Urinary bladder (tissue), 4 donors: ENCODE measurements around the gene UBE2E3. TPM values are rescaled to one million over a fixed set of nuclear protein-coding genes. Genes with fewer than 3 reads are reported as not detected.
"Not testable (repeated sequence)": the region's sequence is repeated elsewhere in the genome, so short reads cannot be mapped to it uniquely, and the experiment has no call there.

Source experiments
- DNase-seq: peaks from one replicate; pipeline ENCODE4 v3.0.0-alpha.2; 2015; ENCODE audit errors: extremely low spot score
- H3K27ac ChIP-seq: one replicate; pipeline ENCODE4 v1.5.1; 2013; ENCODE audit warnings: low read depth, mild to moderate bottlenecking, moderate library complexity
- H3K36me3 ChIP-seq: one replicate; pipeline ENCODE4 v1.6.1; 2013; ENCODE audit warnings: mild to moderate bottlenecking, moderate library complexity; ENCODE audit not compliant: insufficient read depth
- H3K4me1 ChIP-seq: one replicate; pipeline ENCODE4 v1.6.1; 2013; ENCODE audit warnings: mild to moderate bottlenecking, moderate library complexity; ENCODE audit not compliant: insufficient read depth
- H3K4me3 ChIP-seq: one replicate; pipeline ENCODE4 v1.5.1; 2013; ENCODE audit warnings: low read depth, low read length
- WGBS: extraction: QIAGEN DNeasy Blood & Tissue Kit; methylation state at CpG from one replicate; pipeline ENCODE4 v1.1.7; 2013; 5-methylcytosine and 5-hydroxymethylcytosine counted together
- polyA plus RNA-seq: library from polyadenylated mRNA; stranded (reverse); fragments of 200-250 nt; gene quantifications from one replicate; pipeline ENCODE4 v1.2.3, GENCODE V29; 2013
- total RNA-seq: library from RNA; depleted of rRNA; stranded (reverse); fragments of >200 nt; gene quantifications from one replicate; pipeline ENCODE4 v1.2.3, GENCODE V29; 2014
- donor health status: healthy with polysubstance abuse.
- donor health status: healthy.

Gene UBE2E3
- total RNA-seq (123 TPM), polyA plus RNA-seq (72.3 TPM)

- under 1% methylated on average over 106 of the region's 106 CpGs for WGBS
- Histone ChIP-seq H3K4me1 (no peaks in the 10 kb centered on the region), H3K36me3 (no peaks in the 10 kb centered on the region), H3K27ac (peak within 1 kb of the TSS; percentile 97), H3K4me3 (peak within 1 kb of the TSS; percentile 97)
- DNase-seq, result no peak
Measured at GRCh38 chr2:180980106-180980942, at the start of gene UBE2E3. TSS of gene UBE2E3 (plus strand) at chr2:180980605. CDS start at chr2:180982043, 1,438 bp downstream.

DNA sequence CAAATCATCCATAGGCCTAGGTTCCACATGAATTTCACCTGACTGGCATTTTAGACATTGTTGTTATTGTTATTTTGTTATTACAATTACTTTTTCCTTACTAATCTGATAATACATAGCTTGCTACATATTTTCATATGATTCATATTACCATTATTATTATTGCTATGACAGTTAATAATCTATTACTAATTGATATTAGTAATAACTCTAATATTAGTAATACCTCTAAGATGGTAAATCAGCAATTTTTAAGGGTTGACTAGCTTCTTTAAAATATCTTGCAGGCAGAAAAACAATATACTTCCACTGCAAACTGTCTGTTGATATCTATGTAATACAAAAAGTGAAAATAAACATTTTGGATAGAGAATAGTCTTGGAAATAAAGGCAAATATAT, 48.6 kb upstream of the UBE2E3 start:
- Histone ChIP-seq H3K4me3 (no peak overlapping the region), H3K27ac (no peak overlapping the region), H3K4me1 (no peaks in the 10 kb centered on the region), H3K36me3 (no peaks in the 10 kb centered on the region)
- no peak for DNase-seq

GRCh38 chr2:180933332-180933731, 47.1 kb upstream of the UBE2E3 start:
- 100% methylated on average over 1 of the region's 1 CpG for WGBS
- H3K36me3 ChIP-seq, result no peaks in the 10 kb centered on the region
- no peaks in the 10 kb centered on the region for H3K4me1 ChIP-seq
- no peak overlapping the region for H3K4me3 ChIP-seq
- no peak overlapping the region for H3K27ac ChIP-seq
- DNase-seq, result no peak

- Histone ChIP-seq H3K36me3 (no peaks in the 10 kb centered on the region), H3K4me1 (no peaks in the 10 kb centered on the region), H3K4me3 (no peak overlapping the region), H3K27ac (no peak overlapping the region)
- 18% methylated on average over 1 of the region's 1 CpG for WGBS
- DNase-seq, result no peak
Measured at GRCh38 chr2:180934911-180935310, 45.5 kb upstream of the UBE2E3 start.

GRCh38 chr2:180937480-180937879, 42.9 kb upstream of the UBE2E3 start:
- not testable (repeated sequence) for H3K4me1 ChIP-seq, H3K4me3 ChIP-seq, H3K27ac ChIP-seq, DNase-seq, H3K36me3 ChIP-seq
- WGBS, result 80% methylated on average over 3 of the region's 3 CpGs

GRCh38 chr2:180938451-180938850, 42.0 kb upstream of the UBE2E3 start:
- Histone ChIP-seq H3K4me1 (no peaks in the 10 kb centered on the region), H3K27ac (no peak overlapping the region)
- DNase-seq, result no peak

GRCh38 chr2:180943275-180943674, 37.1 kb upstream of the UBE2E3 start:
- Histone ChIP-seq H3K4me1 (no peaks in the 10 kb centered on the region), H3K27ac (no peak overlapping the region), H3K4me3 (no peak overlapping the region), H3K36me3 (no peaks in the 10 kb centered on the region)
- WGBS, result 57% methylated on average over 1 of the region's 1 CpG
- DNase-seq, result no peak

More at GRCh38 chr2:180938451-180938850, 42.0 kb upstream of the UBE2E3 start:
- H3K4me3 ChIP-seq, result no peak overlapping the region
- no peaks in the 10 kb centered on the region for H3K36me3 ChIP-seq

GRCh38 chr2:180944372-180944771, 36.0 kb upstream of the UBE2E3 start:
- no peaks in the 10 kb centered on the region for H3K36me3 ChIP-seq
- no peak overlapping the region for H3K27ac ChIP-seq
- no peak for DNase-seq
- no peaks in the 10 kb centered on the region for H3K4me1 ChIP-seq
- H3K4me3 ChIP-seq, result no peak overlapping the region
- WGBS, result 79% methylated on average over 3 of the region's 3 CpGs

GRCh38 chr2:180947208-180947689, 33.2 kb upstream of the UBE2E3 start:
- DNase-seq, result no peak
- Histone ChIP-seq H3K36me3 (no peaks in the 10 kb centered on the region), H3K4me3 (no peak overlapping the region), H3K4me1 (no peaks in the 10 kb centered on the region), H3K27ac (no peak overlapping the region)
- 78% methylated on average over 1 of the region's 1 CpG for WGBS

- H3K4me1 ChIP-seq, result no peaks in the 10 kb centered on the region
- no peaks in the 10 kb centered on the region for H3K36me3 ChIP-seq
- WGBS, result 39% methylated on average over 1 of the region's 1 CpG
- H3K27ac ChIP-seq, result no peak overlapping the region
- no peak for DNase-seq
- no peak overlapping the region for H3K4me3 ChIP-seq
Measured at GRCh38 chr2:180949896-180950295, 30.5 kb upstream of the UBE2E3 start.

- no peak for DNase-seq
- Histone ChIP-seq H3K4me3 (no peak overlapping the region), H3K36me3 (no peaks in the 10 kb centered on the region), H3K4me1 (no peaks in the 10 kb centered on the region), H3K27ac (no peak overlapping the region)
- WGBS, result 90% methylated on average over 2 of the region's 2 CpGs
Measured at GRCh38 chr2:180952082-180952481, 28.3 kb upstream of the UBE2E3 start.

- Histone ChIP-seq H3K4me3 (no peak overlapping the region), H3K4me1 (no peaks in the 10 kb centered on the region), H3K36me3 (no peaks in the 10 kb centered on the region), H3K27ac (no peak overlapping the region)
- DNase-seq, result no peak
Measured at GRCh38 chr2:180952731-180953336, 27.6 kb upstream of the UBE2E3 start.

DNA sequence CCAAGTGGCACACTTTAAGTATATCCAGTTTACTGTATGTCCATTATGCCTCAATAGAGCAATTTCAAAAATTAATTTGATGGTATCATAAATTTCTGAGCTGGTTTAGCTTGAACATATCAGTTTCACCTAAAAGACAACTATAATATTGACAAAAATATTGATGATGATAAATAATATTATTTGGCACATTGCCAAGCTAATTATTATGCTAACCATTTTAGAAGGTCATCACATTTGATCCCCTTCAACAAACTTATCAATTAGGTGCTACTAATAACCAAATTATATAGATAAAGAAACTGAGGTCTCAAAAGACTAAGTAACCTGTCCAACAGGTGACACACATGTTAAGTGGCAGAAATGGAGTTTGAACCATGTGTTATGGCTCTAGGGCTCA, 26.9 kb upstream of the UBE2E3 start:
- Histone ChIP-seq H3K4me3 (no peak overlapping the region), H3K36me3 (no peaks in the 10 kb centered on the region), H3K4me1 (no peaks in the 10 kb centered on the region), H3K27ac (no peak overlapping the region)
- DNase-seq, result no peak

- Histone ChIP-seq H3K36me3 (no peaks in the 10 kb centered on the region), H3K4me1 (no peaks in the 10 kb centered on the region), H3K27ac (no peak overlapping the region), H3K4me3 (no peak overlapping the region)
- DNase-seq, result no peak
Measured at GRCh38 chr2:180955101-180955500, 25.3 kb upstream of the UBE2E3 start.
